RWPE2 (cell line): ENCODE results near the gene KIFC1.

ENCODE experiments used
- ATAC-seq: fragments of 200-7000 bp; cut with Tn5 transposase; 3 replicates; pipeline ENCODE4 v1.9.1; 2021; ENCODE audit warnings: low read depth
- DNase-seq: peaks from one replicate; pipeline ENCODE4 v3.0.0-alpha.2; 2020; ENCODE audit warnings: low spot score
- H3K27ac ChIP-seq: fragments of 450-650 bp; 2 replicates; pipeline ENCODE4 v1.5.1; 2017; ENCODE audit warnings: mild to moderate bottlenecking; ENCODE audit not compliant: poor library complexity, severe bottlenecking
- H3K27me3 ChIP-seq: fragments of 250-450 bp; sonication (Bioruptor Pico); 2 replicates; pipeline ENCODE4 v1.5.1; 2021; ENCODE audit warnings: mild to moderate bottlenecking, moderate library complexity; ENCODE audit not compliant: insufficient read depth, poor library complexity, severe bottlenecking
- H3K36me3 ChIP-seq: fragments of 250-450 bp; sonication (Bioruptor Pico); 2 replicates; pipeline ENCODE4 v1.5.1; 2020; ENCODE audit warnings: low read depth, mild to moderate bottlenecking, moderate library complexity
- H3K4me1 ChIP-seq: fragments of 250-450 bp; sonication (Bioruptor Pico); 2 replicates; pipeline ENCODE4 v1.5.1; 2021; ENCODE audit warnings: mild to moderate bottlenecking, moderate library complexity; ENCODE audit not compliant: insufficient read depth, poor library complexity, severe bottlenecking
- H3K4me3 ChIP-seq: fragments of 250-450 bp; sonication (Bioruptor Pico); 2 replicates; pipeline ENCODE4 v1.5.1; 2021; ENCODE audit warnings: mild to moderate bottlenecking, moderate library complexity; ENCODE audit not compliant: severe bottlenecking
- H3K9me3 ChIP-seq: fragments of 250-450 bp; sonication (Bioruptor Pico); 2 replicates; pipeline ENCODE4 v1.5.1; 2021; ENCODE audit warnings: mild to moderate bottlenecking, moderate library complexity; ENCODE audit not compliant: severe bottlenecking
- TF ChIP-seq, protein P1 (sequence below): fragments of 450-650 bp; IDR thresholded peaks from one replicate; pipeline ENCODE4 v1.5.1; 2017; ENCODE audit warnings: mild to moderate bottlenecking, moderate library complexity; ENCODE audit not compliant: poor library complexity, severe bottlenecking

Gene KIFC1

DNA sequence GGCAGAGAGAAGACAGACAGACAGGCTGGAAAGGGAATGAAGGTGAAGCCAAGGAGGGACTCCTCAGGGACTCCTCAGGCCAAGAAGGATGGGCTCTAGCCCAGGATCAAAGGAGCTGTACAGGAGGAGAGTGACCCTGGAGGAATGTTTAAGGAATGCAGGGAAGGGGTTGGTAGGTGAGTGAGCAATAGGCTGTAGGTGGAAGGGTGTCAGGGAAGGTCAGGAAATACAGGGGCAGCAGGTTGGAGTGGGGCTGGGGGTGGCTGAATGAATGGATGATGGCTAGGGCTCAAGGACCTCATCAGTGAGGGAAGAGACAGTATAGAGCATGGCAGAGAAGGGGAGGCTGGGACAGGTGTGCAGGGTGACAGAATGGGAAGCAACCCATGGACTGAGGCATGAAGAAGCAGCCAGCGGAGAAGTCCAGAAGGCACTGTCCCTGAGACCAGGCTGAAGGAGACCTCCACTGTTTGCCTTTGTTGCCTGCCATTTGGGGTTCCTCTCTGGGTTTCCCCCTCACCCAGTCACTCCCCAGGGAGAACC, 41.4 kb downstream of the KIFC1 start:
- Histone ChIP-seq H3K9me3 (no peaks in the 10 kb centered on the region), H3K27me3 (no peaks in the 10 kb centered on the region), H3K36me3 (peaks cover 25% of the 10 kb centered on the region), H3K27ac (no peak overlapping the region), H3K4me1 (peaks cover 30% of the 10 kb centered on the region), H3K4me3 (no peak overlapping the region)
- DNase-seq (no peak), ATAC-seq (0 out of 3 replicates have a peak, but pooled peaks have one; percentile 6)
- TF ChIP-seq, protein P1, sequence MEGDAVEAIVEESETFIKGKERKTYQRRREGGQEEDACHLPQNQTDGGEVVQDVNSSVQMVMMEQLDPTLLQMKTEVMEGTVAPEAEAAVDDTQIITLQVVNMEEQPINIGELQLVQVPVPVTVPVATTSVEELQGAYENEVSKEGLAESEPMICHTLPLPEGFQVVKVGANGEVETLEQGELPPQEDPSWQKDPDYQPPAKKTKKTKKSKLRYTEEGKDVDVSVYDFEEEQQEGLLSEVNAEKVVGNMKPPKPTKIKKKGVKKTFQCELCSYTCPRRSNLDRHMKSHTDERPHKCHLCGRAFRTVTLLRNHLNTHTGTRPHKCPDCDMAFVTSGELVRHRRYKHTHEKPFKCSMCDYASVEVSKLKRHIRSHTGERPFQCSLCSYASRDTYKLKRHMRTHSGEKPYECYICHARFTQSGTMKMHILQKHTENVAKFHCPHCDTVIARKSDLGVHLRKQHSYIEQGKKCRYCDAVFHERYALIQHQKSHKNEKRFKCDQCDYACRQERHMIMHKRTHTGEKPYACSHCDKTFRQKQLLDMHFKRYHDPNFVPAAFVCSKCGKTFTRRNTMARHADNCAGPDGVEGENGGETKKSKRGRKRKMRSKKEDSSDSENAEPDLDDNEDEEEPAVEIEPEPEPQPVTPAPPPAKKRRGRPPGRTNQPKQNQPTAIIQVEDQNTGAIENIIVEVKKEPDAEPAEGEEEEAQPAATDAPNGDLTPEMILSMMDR, result no peak

DNA sequence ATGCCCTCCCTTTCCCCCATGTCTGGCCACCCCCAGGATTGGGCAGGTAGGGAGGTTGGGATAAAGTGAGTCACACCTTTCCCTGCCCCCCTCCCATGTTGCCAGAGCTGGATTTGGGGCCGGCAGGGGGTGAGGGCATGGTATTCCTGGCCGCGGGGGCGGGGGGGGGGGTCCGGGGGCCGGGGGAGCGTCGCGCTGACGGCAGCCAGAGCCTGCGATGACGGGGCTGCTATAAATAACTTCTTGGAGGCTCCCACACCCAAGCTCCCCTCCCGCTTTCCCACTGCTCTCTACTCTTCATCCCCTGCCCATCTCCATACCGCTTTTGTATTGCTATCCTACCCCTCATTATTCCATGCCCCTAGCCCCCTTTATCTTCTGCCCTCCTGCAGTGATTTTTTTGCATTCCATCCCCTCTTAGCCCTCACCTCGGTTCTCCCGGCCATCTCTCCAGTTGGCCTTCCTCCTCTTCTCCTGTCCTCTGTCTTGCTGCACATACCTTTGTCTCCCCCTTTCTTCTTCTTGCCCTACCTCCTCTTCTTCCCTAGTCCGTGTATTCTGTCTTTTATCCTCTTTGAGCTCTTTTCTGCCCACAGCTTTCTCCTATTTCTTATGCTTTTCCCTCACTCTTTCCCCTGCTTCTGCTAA, 42.0 kb downstream of the KIFC1 start:
- Histone ChIP-seq H3K4me1 (peaks cover 25% of the 10 kb centered on the region), H3K27ac (no peak overlapping the region), H3K36me3 (peaks cover 29% of the 10 kb centered on the region), H3K4me3 (no peak overlapping the region), H3K9me3 (no peaks in the 10 kb centered on the region), H3K27me3 (no peaks in the 10 kb centered on the region)
- ATAC-seq (no peak), DNase-seq (no peak)
- TF ChIP-seq, protein P1, result no peak

DNA sequence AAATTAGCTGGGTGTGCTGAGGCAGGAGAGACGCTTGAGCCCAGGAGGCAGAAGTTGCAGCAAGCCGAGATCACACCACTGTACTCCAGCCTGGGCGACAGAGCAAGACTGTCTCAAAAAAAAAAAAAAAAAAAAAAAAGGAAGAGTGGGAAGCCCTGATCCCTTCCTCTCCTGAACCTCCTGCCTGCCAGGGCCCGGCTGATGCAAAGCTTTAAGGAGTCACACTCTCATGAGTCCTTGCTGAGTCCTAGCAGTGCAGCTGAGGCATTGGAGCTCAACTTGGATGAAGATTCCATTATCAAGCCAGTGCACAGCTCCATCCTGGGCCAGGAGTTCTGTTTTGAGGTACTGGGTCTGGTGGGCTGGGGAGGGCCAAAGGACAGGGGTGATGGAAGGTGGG, 43.3 kb downstream of the KIFC1 start:
- peaks cover 13% of the 10 kb centered on the region for H3K4me1 ChIP-seq
- H3K27ac ChIP-seq, result no peak overlapping the region
- peaks cover 31% of the 10 kb centered on the region for H3K36me3 ChIP-seq

DNA sequence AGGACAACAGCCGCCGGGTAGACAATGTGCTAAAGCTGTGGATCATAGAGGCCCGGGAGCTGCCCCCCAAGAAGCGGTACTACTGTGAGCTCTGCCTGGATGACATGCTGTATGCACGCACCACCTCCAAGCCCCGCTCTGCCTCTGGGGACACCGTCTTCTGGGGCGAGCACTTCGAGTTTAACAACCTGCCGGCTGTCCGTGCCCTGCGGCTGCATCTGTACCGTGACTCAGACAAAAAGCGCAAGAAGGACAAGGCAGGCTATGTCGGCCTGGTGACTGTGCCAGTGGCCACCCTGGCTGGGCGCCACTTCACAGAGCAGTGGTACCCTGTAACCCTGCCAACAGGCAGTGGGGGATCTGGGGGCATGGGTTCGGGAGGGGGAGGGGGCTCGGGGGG, 46.0 kb downstream of the KIFC1 start:
- H3K9me3 ChIP-seq, result no peaks in the 10 kb centered on the region

More for the DNA sequence above, 43.3 kb downstream of the KIFC1 start:
- ATAC-seq (no peak), DNase-seq (no peak)
- Histone ChIP-seq H3K9me3 (no peaks in the 10 kb centered on the region), H3K4me3 (no peak overlapping the region), H3K27me3 (no peaks in the 10 kb centered on the region)
- TF ChIP-seq, protein P1, result no peak

More for the DNA sequence above, 46.0 kb downstream of the KIFC1 start:
- DNase-seq (no peak), ATAC-seq (no peak)
- Histone ChIP-seq H3K4me3 (no peak overlapping the region), H3K27me3 (no peaks in the 10 kb centered on the region), H3K4me1 (no peaks in the 10 kb centered on the region), H3K36me3 (peaks cover 31% of the 10 kb centered on the region), H3K27ac (no peak overlapping the region)
- TF ChIP-seq, protein P1, result no peak
